ENCODE data around the gene UGT2B15.
"Not testable (repeated sequence)": the region's sequence is repeated elsewhere in the genome, so short reads cannot be mapped to it uniquely, and the experiment has no call there.

Gene UGT2B15

DNA sequence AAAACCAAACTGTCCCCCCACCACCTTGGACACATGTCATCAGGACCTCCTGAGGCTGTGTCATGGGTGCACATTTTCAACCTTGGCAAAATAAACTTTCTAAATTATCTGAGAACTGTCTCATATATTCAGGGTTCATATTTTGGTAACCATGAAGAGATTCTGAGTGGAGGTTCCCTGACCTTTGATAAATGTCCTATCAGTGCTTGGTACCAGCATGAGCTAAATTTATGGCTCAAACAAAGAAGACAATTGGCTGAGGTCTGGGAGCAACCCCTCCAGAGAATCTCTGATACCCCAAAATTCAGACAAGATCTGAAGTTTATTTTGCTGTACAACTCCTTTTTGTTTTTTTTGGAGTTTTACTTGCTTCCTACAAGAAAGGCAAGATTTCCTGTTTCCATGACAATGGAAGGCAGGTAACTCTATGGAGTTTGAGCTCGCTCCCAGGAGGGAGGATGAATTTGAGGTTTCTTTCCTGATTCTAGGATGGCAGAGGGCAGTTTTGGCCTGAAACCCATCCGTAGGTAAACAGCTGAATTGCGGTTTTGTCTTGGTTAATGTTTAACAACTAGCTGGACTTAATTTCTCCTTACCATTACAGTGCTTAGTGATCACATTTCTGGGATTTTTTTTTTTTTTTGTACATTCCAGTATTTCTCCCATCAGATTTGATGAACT, 14.5 kb downstream of the UGT2B15 start:
- DNase-seq: no peak

DNA sequence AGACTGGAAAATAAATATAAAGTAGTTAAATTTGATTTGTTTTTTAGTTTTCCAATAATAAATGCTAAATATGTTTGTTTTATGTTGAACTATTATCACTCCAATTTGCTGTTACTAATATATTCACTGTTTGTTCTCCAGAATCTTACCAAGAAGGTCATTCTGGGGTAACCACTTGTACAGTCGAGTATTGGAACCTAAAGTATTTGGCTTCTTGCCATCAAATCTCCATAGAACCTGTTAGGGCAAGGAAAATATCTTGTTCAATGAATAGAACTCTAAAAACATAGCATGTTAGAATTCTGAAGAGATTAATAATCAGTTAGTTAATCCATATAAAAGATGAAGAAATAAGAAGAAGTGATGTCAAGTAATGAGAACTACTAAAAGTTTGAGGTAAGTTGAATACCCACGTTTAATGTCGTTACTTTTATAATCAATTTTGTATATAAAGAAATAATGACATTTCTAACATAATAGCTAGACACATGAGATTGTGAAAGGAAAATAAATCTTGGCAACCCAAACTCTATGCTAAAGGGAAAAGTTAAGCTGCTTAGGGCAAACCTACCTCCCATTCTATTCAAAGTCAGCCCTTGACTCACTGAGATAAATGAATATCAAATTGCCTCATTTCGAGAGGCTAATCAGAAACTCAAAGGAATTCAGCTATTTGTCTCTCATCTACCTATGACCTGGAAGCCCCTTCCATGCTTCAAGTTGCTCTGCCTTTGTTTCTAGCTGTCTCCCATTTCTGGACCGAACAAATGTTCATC, 15.3 kb downstream of the UGT2B15 start:
- no peak for DNase-seq

GRCh38 chr4:68651932-68652331, 18.5 kb downstream of the UGT2B15 start:
- DNase-seq: peak in 1 of 2 experiments; percentile 26

- DNase-seq: no peak
Measured at GRCh38 chr4:68630371-68630770, 40.1 kb downstream of the UGT2B15 start.

DNA sequence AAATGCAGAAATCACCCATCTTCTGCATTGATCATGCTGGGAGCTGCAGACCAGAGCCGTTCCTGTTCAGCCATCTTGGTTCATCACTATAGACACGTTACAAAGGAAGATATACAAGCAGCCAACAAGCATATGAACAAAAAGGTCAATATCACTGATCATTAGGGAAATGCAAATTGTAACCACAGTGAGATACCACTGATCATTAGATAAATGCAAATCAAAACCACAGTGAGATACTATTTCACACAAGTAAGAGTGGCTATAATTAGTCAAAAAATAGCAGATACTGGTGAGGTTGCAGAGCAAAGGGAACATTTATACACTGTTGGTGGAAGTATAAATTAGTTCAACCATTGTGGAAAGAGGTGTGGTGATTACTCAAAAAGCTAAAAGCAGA, 47.7 kb downstream of the UGT2B15 start:
- DNase-seq: not testable (repeated sequence)

- no peak for DNase-seq
Measured at GRCh38 chr4:68617003-68617698, 53.3 kb downstream of the UGT2B15 start.

DNA sequence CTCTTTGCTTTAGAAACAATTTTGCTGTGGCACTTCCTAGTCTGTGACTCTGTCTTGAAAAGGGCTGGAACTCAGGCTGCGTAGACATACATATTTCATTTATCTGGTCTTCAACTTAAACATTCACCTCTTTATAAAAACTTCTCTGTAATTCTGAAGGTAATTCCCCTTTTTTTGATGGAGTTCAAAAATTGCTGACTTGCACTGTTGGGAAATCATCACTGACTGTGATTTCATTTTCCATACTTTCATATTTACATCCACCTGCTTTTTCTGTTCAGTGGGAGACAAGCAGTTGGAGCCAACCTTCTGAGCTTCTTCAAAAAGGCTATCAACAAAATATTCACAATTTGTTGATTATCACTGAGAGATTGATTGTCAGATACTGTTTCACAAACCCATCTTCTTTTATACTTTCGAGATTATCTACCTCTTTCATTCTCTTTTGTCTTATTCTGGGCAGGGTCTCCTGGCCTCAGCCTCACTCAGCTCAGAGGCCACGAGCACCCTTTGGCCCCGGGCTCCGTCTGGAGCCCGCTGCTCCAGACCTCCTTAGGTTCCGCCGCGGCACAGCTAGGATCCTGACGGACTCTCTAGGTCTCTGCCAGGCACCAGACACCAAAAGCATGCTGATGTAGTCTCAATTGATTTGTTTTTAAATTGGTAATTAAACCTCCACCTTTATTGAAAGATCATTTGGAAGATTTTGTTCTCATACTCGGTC, 54.6 kb downstream of the UGT2B15 start:
- no peak for DNase-seq

GRCh38 chr4:68613752-68614151, 56.7 kb downstream of the UGT2B15 start:
- no peak for DNase-seq

GRCh38 chr4:68606240-68606639, 64.2 kb downstream of the UGT2B15 start:
- no peak for DNase-seq

DNA sequence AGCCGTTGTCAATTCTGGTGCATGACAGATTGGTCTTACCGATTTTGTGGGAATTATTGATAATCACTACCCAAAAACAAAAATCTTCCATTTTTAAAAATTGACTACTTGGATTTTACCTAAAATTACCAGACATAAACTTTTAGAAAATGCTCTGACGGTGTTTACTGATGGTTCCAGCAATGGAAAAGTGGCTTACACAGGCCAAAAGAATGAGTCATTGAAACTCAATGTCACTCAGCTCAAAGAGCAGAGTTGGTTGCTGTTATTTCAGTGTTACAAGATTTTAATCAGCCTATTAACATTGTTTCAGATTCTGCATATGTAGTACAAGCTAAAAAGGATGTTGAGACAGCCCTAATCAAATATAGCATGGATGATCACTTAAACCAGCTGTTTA, 71.3 kb downstream of the UGT2B15 start:
- DNase-seq: no peak

- no peak for DNase-seq
Measured at GRCh38 chr4:68597482-68597881, 73.0 kb downstream of the UGT2B15 start.
